ENCODE results near the gene CYP26B1. TPM values are rescaled to one million over a fixed set of nuclear protein-coding genes. Genes with fewer than 3 reads are reported as not detected.

CYP26B1 gene
- total and polyA plus RNA-seq, 10 donors, result 0.87 to 11.4 (median 5.1) TPM

GRCh38 chr2:72114693-72115051 is 33.0 kb downstream of the CYP26B1 start:
- no peak for TF ChIP-seq POLR2AphosphoS5 (IDR thresholded peaks at IDR 0.05)
- TF ChIP-seq POLR2A (IDR thresholded peaks at IDR 0.05), result no peak
- no peak for TF ChIP-seq CTCF (IDR thresholded peaks at IDR 0.05 in 8 of 11, conservative IDR thresholded peaks at IDR 0.05 in 3 of 11)
- DNase-seq, result no peak

DNA sequence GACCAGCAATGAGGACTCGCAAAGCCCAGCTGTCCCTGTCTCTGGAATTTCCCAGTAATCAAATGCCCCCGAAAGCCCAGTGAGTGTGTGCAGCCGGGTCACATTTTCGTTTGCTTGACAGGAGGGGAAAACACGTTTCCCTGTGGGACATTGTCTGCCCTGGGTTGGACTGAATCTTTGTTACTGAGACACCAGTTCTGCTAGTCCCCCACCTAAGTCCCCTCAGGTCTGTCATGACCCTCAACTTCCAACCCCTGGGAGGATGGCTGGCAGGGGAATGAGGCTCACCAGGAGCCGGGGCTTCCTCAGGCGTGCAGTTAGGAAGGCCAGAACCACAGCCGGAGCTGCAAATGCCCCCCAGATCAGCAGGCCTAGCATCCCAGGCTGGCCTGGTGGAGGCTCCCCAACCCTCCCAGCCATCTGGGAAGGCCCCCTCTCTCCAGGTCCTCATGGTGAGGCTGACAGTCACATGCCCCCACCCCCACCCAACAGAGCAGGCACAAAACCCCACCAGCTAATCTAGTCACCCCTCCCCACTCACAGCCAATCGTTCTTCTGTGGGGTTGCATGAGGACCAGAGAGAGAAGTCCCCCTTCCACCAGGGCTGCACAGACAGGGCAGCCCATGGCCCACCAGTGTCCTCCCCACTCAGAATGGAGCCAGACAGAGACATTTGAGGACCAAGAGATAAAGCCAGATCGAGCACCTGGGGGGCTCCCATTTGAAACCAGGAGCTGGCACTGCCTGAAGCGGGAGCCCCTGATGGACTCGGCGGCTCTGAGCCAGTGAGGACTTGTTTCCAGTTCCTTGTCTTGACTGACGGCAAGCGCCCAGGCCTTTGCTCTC is 33.6 kb downstream of the CYP26B1 start:
- intact Hi-C loops (cut with DNase I; ENCODE audit: low total_unique reads), result no loop called here
- 76 to 90% (median 88%) methylated on average over 9 to 15 of the region's 15 CpGs for WGBS, 5 donors
- no peaks in the 10 kb centered on the region for H3K27me3 ChIP-seq (replicated peaks in 1 of 7)
- no peak overlapping the region for H3K27ac ChIP-seq
- peaks cover 0 to 10% (median 0%) of the 10 kb centered on the region in 8 donors for H3K9me3 ChIP-seq
- no peak overlapping the region for H3K4me3 ChIP-seq
- H3K36me3 ChIP-seq, result no peaks in the 10 kb centered on the region
- DNase-seq, result no peak
- peaks cover 0 to 7% (median 0%) of the 10 kb centered on the region in 6 donors for H3K4me1 ChIP-seq
- TF ChIP-seq POLR2AphosphoS5 (IDR thresholded peaks at IDR 0.05), result no peak
- no peak for TF ChIP-seq CTCF (IDR thresholded peaks at IDR 0.05 in 8 of 11, conservative IDR thresholded peaks at IDR 0.05 in 3 of 11)
- no peak for TF ChIP-seq POLR2A (IDR thresholded peaks at IDR 0.05)

More at GRCh38 chr2:72114693-72115051, 33.0 kb downstream of the CYP26B1 start:
- H3K9me3 ChIP-seq, result peaks cover 0 to 10% (median 0%) of the 10 kb centered on the region in 8 donors
- H3K27me3 ChIP-seq (replicated peaks in 1 of 7), result no peaks in the 10 kb centered on the region
- H3K27ac ChIP-seq, result no peak overlapping the region
- WGBS, 5 donors, result 93 to 97% (median 96%) methylated on average over 11 of the region's 11 CpGs
- intact Hi-C loops (cut with DNase I; ENCODE audit: low total_unique reads), result no loop called here
- no peaks in the 10 kb centered on the region for H3K36me3 ChIP-seq
- peaks cover 0 to 7% (median 0%) of the 10 kb centered on the region in 6 donors for H3K4me1 ChIP-seq
- H3K4me3 ChIP-seq, result no peak overlapping the region

- no peak for DNase-seq
- TF ChIP-seq POLR2A (IDR thresholded peaks at IDR 0.05) (no peak), POLR2AphosphoS5 (IDR thresholded peaks at IDR 0.05) (no peak), CTCF (IDR thresholded peaks at IDR 0.05 in 8 of 11, conservative IDR thresholded peaks at IDR 0.05 in 3 of 11) (no peak)
- 79 to 97% (median 91%) methylated on average over 10 to 12 of the region's 12 CpGs for WGBS, 5 donors
These were observed 34.4 kb downstream of the CYP26B1 start for GRCh38 chr2:72112981-72113846.

More at GRCh38 chr2:72112981-72113846, 34.4 kb downstream of the CYP26B1 start:
- no peaks in the 10 kb centered on the region for H3K36me3 ChIP-seq
- H3K9me3 ChIP-seq, result peaks cover 0 to 10% (median 0%) of the 10 kb centered on the region in 8 donors
- intact Hi-C loops (cut with DNase I; ENCODE audit: low total_unique reads), result no loop called here
- H3K27ac ChIP-seq, result no peak overlapping the region
- H3K4me1 ChIP-seq, result peaks cover 0 to 7% (median 0%) of the 10 kb centered on the region in 6 donors
- no peaks in the 10 kb centered on the region for H3K27me3 ChIP-seq (replicated peaks in 1 of 7)
- no peak overlapping the region for H3K4me3 ChIP-seq

Data from spleen (tissue), 11 donors.